HG03575 (cell line): Measurements from ENCODE around the gene PLAAT2.
"Not testable (repeated sequence)": the region's sequence is repeated elsewhere in the genome, so short reads cannot be mapped to it uniquely, and the experiment has no call there.

ENCODE experiments used
- ATAC-seq: cut with Tn5 transposase; IDR thresholded peaks from one replicate; pipeline ENCODE4 v1.9.1; 2021; ENCODE audit not compliant: unreplicated experiment, insufficient number of reproducible peaks, low FRiP score; ENCODE audit errors: extremely low read depth

PLAAT2 gene

DNA sequence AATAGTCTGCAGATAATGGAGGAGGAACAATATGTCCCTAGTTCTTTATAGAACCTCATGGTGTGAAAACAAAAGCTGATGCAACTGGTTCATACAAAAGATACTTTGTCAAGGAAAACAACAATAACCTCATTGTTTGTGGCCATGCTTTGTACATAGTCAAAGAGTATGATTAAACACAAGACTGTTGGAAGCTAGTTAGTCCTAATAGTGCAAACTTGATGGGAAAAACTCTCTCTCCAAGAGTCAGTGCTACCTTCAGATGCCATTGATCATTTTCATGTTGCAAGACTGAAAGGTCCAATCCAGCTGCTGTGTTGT lies 20.1 kb upstream of the PLAAT2 start:
- no peak for ATAC-seq

DNA sequence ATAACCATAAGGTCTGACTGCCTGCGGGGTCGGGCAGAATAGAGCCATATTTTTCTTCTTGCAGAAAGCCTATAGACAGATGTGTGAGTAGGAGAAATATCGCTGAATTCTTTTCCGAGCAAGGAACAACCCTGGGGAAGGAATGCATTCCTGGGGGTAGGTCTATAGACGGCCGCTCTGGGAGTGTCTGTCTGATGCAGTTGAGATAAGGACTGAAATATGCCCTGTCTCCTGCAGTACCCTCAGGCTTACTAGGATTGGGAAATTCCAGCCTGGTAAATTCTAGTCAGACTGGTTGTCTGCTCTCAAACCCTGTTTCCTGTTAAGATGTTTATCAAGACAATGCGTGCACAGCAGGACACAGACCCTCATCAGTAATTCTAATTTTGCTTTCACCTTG lies 18.0 kb upstream of the PLAAT2 start:
- ATAC-seq, result not testable (repeated sequence)

DNA sequence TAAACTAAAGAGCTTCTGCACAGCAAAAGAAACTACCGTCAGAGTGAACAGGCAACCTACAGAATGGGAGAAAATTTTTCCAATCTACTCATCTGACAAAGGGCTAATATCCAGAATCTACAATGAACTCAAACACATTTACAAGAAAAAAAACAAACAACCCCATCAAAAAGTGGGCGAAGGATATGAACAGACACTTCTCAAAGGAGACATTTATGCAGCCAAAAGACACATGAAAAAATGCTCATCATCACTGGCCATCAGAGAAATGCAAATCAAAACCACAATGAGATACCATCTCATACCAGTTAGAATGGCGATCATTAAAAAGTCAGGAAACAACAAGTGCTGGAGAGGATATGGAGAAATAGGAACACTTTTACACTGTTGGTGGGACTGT lies 15.7 kb upstream of the PLAAT2 start:
- not testable (repeated sequence) for ATAC-seq

DNA sequence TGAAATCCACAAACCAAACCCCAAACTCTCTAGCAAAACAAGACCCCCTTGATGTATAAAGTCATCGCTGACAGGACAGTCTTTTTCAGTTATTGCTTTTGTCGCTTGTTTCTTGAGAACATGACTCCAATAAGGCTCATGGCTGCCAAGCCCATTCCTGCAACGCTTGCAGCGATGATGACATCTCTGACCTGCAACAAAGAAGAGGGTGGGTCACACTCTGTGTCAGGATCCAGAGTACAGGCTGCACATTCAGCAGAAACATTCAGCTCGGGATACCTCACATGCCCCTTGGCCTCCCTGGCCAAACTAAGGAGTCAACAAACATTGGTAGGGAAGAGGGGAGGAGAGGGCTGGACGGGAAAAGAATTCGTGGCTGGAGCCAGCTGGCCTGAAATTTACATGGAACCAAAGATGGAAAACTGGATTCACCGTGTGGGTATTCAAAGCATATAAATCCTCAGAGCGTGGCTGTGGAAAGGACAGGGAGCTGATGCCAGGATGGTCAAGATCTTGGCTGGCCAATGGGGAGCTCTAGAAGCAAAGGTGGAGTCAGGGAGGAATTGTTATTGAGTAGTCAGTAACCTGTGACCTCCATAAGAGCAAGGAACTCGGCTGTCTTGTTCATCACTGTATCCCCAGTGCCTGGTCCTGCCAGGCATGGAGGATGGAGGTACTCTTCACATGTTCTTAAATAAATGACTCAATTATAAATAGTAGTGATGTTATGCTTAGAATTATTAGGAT lies 11.8 kb upstream of the PLAAT2 start:
- ATAC-seq, result no peak

DNA sequence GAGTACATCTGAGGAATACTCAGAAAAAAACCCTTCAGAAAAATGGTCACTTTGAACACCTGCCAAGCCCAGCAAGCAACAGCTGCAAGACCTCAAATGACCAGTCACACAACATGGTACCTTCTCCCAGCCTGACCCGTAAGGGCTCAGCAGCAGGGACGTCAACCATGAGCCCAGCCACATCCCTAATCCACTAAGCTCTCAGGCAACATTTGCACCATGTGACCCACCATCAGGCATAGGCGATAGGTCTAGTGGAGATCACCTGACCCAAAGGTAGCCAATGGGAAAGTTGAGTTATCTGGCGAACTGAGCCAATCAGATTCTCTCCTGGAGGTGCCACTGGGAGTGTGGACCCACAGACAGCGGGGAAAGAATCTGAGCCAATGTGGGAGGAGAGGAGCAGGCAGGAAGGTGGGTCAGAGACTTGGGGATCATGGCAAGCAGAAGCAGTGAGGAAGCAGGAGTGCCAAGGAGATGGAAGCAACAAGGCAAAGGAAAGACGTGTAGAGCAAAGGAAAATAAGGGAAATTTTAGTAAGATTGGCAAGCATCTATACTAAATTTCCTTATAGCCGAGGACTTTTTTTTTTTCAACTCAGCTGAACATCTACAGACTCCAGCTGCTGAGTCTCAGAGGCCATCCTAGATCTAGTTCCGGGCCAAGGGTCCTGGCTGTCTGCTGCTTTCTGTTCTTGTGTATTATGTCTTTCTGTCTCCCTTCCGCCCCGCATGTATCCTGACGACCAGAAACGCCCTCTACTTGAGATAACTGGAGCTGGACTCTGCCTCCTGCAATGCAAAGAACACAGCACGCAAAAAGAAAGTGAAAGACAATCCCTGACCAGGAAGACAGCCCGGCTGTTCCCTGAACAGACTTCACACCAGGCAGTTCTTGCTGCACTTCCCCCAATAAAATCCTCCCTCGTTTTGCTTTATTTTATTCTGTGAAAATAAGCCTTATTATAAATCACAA lies 11.0 kb upstream of the PLAAT2 start:
- no peak for ATAC-seq

DNA sequence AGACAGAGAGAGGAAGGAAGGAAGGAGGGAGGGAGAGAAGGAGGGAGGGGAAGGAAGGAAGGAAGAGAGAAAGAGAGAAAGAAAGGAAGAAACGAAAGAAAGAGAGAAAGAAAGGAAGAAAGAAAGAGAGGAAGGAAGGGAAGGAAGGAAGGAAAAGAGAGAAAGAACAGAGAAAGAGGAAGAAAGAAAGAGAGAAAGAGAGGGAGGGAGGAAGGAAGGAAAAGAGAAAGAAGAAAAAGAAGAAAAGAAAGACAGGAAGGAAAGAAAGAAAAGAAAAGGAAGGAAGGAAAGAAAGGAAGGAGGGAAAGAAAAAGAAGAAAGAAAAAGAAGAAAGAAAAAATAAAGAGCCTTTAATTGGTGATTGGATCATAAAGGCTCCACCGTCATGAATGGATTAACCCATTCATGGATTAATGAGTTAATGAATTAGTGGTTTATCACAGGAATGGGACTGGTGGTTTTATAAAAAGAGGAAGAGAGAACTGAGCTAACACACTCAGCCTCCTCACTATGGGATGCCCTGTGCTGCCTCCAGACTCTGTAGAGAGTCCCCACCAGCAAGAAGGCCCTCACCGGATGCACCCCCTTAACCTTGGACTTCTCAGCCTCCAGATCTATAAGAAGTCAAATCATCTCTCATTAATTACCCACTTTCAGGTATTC lies 9.0 kb upstream of the PLAAT2 start:
- no peak for ATAC-seq

DNA sequence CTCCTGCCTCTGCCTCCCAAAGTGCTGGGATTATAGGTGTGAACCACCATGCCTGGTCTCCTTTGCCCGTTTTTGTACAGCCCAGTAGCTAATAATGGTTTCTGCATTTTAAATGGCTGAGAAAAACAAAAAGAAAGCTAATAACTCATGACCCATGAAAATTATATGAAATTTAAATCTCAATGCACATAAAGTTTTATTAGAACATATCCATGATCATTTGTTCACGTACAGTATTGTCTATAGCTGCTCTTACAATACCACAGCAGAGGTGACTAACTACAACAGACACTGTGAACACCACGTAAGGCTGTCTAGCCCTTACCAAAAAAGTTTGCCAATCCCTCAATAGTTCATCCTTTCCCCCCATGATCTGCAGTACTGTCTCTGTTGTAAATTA lies 6.4 kb upstream of the PLAAT2 start:
- no peak for ATAC-seq

DNA sequence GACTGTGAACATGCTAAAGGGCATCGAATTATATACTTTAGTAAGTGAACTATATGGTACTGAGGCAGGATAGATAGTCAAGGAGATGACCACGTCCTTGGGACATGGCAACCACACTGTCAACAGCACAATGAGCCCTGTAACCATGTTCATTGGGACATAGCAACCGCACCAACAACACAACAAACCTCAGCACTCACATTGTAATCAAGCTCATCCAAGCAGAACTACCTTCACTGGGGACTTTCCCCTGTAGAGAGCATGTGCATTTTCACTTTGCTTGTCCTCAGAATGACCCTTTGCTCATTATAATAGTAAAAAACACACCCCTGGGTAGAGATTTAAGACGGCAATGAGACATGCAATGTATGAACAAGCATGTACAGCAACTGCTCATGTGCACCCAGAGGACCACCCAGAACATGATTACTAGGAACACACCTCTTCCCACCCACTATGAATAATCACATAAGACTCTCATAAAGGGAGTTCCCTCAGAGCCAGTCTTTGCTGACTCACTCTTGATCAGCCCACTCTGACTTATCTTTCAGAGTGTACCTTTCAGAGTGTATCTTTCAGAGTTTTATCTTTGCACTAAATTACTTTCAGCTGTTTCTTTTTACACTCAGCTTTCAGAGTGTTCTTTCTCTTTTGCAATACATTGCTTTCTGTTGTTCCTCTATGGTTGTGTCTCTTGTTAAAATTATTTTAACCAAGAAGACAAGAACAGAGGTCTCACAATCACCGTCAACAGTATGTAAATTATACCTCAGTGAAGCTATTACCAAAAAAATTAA lies 4.1 kb upstream of the PLAAT2 start:
- ATAC-seq, result peak; percentile 59

DNA sequence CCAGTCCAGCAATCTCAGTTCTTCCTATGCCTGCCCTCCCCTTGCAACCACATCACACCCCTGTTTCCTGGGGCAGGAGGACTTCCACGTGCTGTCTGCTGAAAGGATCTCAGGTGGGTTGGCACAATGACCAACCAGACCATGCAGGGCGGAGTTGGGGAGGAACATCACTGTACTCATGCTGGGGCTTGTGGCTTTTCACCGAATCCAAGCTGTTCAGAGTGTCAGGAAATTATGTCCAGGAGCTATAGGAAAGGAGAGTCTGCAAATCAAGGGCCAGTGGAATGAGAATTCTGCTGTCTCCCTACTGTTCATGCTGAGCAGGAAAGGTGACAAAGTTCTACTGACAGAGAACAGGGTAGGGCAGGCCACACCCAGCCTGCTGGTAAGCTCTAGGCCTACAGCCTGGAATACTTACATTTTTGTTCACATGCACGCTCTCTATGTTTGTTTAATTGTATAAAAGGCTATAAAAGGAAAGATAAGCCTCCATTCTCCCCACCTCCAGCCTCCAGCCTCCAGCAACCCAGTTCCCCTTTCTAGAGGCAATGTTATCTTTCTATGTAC lies 1.7 kb upstream of the PLAAT2 start:
- ATAC-seq, result no peak

DNA sequence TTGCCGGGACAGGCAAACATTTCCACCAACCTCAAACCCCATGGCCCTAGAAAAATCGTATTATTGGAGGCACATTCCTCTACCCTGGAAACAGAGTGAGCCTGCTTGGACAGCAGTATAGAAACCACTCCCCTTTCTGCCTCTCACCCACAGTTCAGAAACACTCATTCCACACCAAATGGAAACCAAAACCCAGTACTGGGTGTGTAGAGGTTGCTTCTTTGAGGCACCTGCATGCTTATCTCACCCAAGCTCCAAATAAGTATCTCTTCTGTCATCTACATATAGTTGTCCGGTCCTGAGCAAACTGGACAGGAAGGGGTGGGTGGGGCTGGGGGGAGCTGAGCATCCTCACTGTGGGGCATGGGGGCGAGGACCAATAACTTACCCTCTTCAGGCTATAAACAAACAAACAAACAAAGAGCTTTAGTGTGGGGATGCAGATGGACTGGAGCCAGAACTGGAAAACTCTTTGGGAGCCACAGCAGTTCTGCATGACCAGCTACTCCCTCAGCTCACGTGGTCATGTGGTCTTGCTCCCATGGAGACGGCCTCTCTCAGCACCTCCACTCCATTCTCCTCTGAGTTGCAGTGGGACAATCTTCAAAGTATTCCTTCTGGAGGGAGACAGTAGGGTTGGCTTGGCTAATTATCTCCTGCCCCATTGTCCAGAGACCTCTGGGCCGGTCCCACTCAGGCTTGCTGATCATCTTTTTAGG lies 1.0 kb upstream of the PLAAT2 start:
- ATAC-seq, result peak; percentile 34

DNA sequence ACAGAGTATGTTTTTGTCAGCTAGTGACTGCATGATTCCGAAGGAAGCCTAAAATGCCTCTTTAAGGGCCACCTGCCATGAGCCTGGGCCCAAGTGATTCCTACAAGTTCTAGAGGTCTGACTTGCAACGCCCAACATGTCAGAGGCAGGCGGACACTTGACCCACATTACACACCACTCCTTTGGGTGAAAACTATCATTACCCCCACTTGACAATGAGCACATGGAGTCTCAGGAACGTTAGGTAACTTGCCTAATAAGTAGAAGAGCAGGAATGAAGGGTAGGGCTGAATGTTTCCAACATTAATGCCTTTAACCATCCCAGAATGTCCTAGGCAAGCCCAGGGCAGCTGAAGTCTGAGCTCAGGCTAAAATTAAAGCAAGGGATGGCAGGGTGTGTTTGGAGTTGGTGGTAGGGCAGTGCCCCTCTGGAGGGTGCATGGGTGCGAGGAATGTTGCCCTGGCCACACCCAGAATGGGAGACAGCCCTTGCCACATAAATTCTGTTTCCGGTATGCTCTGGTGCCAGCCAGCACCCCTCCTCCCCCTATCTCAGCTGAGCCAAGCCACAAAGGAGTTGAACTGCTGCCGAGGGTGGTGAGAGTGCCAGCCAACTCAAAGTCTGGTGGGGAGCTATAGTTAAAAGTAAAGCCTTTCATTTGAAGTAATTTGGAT lies 2.5 kb downstream of the PLAAT2 start:
- ATAC-seq, result no peak

DNA sequence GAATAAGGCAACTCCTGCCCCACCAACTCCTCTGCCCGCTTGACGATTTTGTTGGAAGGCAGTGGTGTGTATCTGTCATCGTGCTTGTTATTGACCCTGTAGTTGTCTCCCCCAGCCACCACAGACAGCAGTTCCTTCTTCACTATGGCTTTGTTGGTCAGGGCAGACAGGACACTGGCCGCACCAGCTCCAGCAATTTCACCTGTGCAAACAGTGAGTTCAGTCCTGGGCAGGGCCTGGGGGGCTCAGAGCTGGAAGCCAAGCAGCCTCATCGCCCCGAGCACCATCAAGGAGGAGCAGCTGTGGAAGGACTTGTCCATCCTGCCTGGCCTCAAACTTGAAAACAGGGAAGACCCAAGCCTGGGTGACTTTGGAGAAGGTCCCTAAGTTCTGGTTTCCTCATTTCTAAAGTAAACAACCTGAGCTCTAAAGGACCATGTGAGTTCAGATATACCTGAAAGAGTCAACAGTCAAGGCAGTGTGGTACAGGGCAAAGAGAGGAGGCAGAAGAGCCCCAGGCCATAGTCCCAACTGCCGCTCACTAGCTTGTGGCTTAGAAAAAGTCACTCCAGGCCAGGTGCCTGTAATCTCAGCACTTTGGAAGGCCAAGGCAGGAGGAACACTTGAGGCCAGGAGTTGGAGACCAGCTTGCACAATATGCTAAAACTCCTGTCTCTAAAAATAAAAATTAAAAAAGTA lies 4.6 kb downstream of the PLAAT2 start:
- no peak for ATAC-seq

DNA sequence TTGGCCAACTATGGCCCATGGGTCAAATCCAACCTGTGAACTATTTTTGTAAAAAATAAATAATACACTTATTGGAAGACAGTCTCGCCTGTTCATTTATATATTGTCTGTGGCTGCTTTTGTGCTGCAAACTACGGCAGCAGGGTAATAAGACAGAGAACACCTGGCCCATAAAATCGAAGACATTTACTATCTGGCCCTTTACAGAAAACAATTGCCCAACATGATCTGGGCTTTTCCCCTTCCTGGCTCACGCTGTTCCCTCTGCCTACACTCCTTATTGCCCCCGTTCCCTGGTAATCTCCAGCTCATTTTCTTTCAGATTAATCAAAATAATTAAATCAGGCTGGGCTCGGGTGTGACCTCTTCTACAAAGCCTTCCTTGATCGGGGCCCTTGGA lies 5.6 kb downstream of the PLAAT2 start:
- no peak for ATAC-seq

DNA sequence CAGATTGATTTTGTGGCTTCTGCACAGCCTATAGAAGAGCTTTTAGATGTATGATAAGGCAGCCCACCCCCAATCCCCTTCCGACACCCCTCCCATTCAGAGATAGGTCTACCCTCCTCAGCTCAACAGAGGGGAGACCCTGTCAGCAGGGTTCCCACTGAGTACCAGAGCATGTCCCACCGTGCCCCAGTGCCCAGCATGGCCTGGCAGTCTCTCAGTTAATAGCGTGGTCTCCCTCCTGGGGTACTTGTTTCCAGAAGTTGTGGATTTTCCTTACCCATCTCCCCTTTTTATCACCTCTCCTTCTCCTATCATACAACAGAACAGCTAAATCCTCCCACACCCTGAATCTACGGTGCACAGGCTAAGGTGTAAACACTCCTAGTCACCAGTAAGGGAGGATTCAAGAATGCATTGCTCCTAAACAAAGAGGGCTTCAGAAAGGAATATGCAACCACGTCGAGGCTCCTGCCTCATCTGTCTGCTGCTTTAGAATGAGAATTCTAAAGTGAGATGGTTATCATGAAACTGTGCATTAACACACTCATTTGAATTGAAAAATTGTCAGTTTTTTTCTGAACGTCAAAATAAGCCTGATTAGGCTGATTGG lies 6.7 kb downstream of the PLAAT2 start:
- ATAC-seq, result no peak

DNA sequence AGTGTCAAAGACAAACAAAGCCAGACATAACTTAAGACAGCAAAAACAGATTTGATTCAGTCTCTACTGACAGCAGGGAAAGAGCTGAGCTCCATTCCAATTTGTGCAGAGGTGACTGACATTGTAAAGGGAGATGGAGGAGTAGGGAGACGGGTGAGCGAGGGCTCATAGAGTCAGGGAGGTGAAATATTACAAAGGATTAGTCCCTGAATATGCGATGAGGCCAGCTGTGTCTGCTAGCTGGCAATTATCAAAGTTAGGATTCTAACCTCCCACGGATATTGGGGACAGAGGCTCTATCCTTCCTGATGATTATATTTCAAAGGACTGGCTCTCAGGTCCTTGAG lies 8.3 kb downstream of the PLAAT2 start:
- ATAC-seq, result no peak

DNA sequence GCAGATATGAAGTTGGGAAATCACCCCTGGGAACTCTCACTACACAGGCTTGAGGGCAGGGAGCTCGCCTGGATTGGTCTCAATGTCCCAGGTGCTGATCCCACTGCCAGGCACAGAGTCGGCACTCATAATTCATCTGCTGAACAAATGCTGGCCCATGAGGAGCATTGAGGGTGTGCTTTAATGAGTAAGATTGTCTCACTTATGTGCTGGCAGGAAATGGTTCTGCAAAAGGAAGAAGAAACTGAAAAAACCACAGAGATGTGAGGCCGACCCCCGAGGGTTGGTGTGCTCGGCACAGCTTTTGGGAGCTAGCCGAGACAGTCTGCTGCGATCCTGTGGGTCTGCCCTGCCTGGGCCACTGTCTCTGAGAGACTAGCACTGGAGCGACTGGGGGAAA lies 9.4 kb downstream of the PLAAT2 start:
- no peak for ATAC-seq

DNA sequence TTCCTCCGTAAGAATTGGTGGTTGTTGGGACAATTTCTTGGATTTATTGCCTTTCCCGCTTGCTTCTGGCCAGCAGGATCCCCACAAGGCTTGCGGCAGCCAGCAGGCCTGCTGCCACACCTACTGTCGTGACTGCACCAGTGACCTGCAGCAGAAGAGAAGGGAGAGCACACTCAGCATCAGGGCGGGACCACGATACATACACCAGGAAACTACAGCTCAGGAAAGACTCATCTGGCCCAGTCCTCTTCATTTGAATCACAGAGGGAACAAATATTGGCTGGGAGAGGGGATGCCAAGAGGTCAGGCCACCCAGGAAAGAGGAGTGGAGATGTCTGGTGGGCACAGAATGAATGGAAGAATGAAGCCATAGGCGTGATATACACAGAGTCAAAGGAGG lies 10.3 kb downstream of the PLAAT2 start:
- ATAC-seq, result no peak
